Neutrophil (primary cell): ENCODE results near the gene CCNT1.

ENCODE experiments used
- H3K27ac ChIP-seq: fragments of 200-600 bp; sonication (generic); 2 replicates; pipeline ENCODE4 v1.5.1; 2016; ENCODE audit warnings: mild to moderate bottlenecking, moderate library complexity
- H3K27me3 ChIP-seq: fragments of 200-600 bp; sonication (generic); 2 replicates; pipeline ENCODE4 v1.6.0; 2016; ENCODE audit warnings: mild to moderate bottlenecking
- H3K36me3 ChIP-seq: fragments of 200-600 bp; sonication (generic); 2 replicates; pipeline ENCODE4 v1.5.1; 2017
- H3K4me1 ChIP-seq, 2 experiments: fragments of 200-600 bp in 1 of 2; sonication (generic) in 1 of 2; 1 replicate in 1 of 2; 2 replicates in 1 of 2; pipeline versions ENCODE4 v1.5.1 to v1.6.1; 2013 to 2016; ENCODE audit warnings: low read depth in 1 of 2, low read length in 1 of 2, mild to moderate bottlenecking in 1 of 2, moderate library complexity in 1 of 2; ENCODE audit not compliant: control insufficient read depth in 1 of 2, insufficient read depth in 1 of 2
- H3K4me3 ChIP-seq, 2 experiments: fragments of 200-600 bp in 1 of 2; sonication (generic) in 1 of 2; 1 replicate in 1 of 2; 2 replicates in 1 of 2; pipeline ENCODE4 v1.5.1; 2013 to 2016; ENCODE audit warnings: low read depth in 1 of 2, low read length in 1 of 2, mild to moderate bottlenecking in 1 of 2, moderate library complexity in 1 of 2
- H3K9me3 ChIP-seq: fragments of 200-600 bp; sonication (generic); 2 replicates; pipeline ENCODE4 v1.5.1; 2016
- CTCF ChIP-seq: fragments of 200-600 bp; sonication (generic); IDR thresholded peaks from 2 replicates; pipeline ENCODE4 v1.5.1; 2016; ENCODE audit warnings: antibody characterized with exemption

Gene CCNT1

DNA sequence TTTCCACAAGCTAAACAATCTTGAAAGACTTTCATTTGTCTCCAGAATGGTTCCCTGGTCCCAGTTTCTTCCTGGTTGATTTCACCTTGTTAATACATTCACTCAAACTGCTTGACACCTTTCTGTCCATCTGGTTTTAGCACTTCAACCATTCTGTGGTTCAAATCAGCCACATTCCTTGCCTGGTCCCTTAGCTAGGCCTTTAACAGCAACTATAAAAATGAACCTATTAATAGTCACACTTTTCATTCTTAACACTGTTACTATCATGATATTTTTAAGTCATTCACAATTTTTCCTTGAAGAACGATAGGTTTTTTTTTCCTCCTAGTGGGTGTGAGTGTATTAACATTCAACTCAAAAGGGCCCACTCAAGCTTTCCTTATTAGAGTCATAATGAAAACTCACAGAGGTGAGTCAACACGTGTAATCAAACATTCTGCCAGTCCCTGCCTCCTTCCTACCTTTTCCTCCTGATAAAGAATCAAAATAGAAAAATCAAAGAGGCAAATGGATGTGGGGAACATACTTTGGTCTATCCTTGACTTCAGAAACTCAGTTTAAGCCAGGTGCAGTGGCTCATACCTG lies 34.4 kb upstream of the CCNT1 start:
- Histone ChIP-seq H3K27ac (no peak overlapping the region), H3K27me3 (no peaks in the 10 kb centered on the region), H3K36me3 (no peaks in the 10 kb centered on the region), H3K4me3 (no peak overlapping the region), H3K4me1 (no peaks in the 10 kb centered on the region), H3K9me3 (no peaks in the 10 kb centered on the region)
- TF ChIP-seq CTCF: no peak

DNA sequence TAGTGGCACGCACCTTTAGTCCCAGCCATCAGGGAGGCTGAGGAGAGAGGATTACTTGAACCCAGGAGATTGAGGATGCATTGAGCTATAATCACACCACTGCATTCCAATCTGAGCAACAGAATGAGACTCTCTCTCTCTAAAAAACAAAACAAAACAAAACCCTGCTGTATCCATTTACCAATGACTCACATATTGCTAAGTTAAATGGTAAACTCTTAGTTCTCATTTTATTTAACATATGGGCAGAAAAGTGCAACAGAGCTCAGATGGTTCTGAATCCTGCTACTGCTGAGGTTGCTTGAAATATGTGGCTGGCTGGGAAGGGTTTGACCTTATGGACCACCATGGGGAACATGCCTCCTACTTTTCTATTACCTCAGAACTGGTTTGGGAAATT lies 33.7 kb upstream of the CCNT1 start:
- Histone ChIP-seq H3K27ac (no peak overlapping the region), H3K27me3 (no peaks in the 10 kb centered on the region), H3K9me3 (no peaks in the 10 kb centered on the region), H3K4me3 (no peak overlapping the region), H3K4me1 (no peaks in the 10 kb centered on the region), H3K36me3 (no peaks in the 10 kb centered on the region)
- TF ChIP-seq CTCF: no peak

GRCh38 chr12:48744251-48745008 lies 27.9 kb upstream of the CCNT1 start:
- no peaks in the 10 kb centered on the region for H3K9me3 ChIP-seq
- no peaks in the 10 kb centered on the region for H3K36me3 ChIP-seq
- H3K4me3 ChIP-seq: no peak overlapping the region
- peaks cover 25% of the 10 kb centered on the region for H3K27me3 ChIP-seq
- TF ChIP-seq CTCF: no peak
- H3K27ac ChIP-seq: no peak overlapping the region
- no peaks in the 10 kb centered on the region for H3K4me1 ChIP-seq

DNA sequence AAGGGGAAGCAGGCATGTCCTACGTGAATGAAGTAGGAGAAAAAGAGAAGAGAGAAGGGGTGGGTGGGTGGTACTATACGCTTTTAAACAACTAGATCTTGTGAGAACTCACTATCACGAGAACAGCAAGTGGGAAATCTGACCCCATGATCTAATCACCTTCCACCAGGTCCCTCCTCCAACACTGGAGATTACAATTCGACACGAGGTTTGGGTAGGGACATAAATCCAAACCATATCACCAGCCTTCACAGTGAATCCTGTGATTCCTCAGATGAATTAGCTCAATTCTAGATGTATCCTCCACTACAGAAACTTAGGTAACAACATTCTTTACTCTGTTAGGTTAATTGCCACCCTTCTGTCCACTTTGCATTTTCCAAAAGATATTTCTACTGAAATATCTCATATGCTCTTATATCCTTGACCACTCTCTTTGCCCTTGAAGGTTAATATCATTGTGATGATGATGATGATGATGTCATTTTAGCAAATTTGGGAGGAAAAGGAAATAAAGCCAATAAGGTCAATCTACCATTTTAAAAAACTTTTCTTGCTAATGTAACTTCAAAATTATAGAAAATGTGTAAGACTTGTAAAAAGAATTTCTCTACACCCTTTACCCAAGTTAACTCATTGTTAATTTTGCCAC lies 23.2 kb upstream of the CCNT1 start:
- H3K27me3 ChIP-seq: peaks cover 45% of the 10 kb centered on the region
- no peak for TF ChIP-seq CTCF

GRCh38 chr12:48736456-48736855 lies 19.9 kb upstream of the CCNT1 start:
- Histone ChIP-seq H3K9me3 (no peaks in the 10 kb centered on the region), H3K4me3 (no peak overlapping the region), H3K27ac (no peak overlapping the region), H3K27me3 (peaks cover 40% of the 10 kb centered on the region), H3K36me3 (no peaks in the 10 kb centered on the region), H3K4me1 (no peaks in the 10 kb centered on the region)
- no peak for TF ChIP-seq CTCF

More for the DNA sequence above, 23.2 kb upstream of the CCNT1 start:
- Histone ChIP-seq H3K4me3 (no peak overlapping the region), H3K9me3 (no peaks in the 10 kb centered on the region), H3K36me3 (no peaks in the 10 kb centered on the region), H3K4me1 (no peaks in the 10 kb centered on the region), H3K27ac (no peak overlapping the region)
